GM10266 (cell line): Measurements from ENCODE around the gene TMEM266.

Experiments
- DNase-seq: peaks from one replicate; pipeline ENCODE4 v3.0.0; 2012; ENCODE audit errors: extremely low spot score
- TF ChIP-seq, protein P1 (sequence below): IDR thresholded peaks from 2 replicates; pipeline ENCODE4 v1.5.1; 2012; ENCODE audit warnings: mild to moderate bottlenecking, low read depth; ENCODE audit not compliant: control insufficient read depth, insufficient read depth; ENCODE audit errors: missing control alignments

TMEM266 gene

DNA sequence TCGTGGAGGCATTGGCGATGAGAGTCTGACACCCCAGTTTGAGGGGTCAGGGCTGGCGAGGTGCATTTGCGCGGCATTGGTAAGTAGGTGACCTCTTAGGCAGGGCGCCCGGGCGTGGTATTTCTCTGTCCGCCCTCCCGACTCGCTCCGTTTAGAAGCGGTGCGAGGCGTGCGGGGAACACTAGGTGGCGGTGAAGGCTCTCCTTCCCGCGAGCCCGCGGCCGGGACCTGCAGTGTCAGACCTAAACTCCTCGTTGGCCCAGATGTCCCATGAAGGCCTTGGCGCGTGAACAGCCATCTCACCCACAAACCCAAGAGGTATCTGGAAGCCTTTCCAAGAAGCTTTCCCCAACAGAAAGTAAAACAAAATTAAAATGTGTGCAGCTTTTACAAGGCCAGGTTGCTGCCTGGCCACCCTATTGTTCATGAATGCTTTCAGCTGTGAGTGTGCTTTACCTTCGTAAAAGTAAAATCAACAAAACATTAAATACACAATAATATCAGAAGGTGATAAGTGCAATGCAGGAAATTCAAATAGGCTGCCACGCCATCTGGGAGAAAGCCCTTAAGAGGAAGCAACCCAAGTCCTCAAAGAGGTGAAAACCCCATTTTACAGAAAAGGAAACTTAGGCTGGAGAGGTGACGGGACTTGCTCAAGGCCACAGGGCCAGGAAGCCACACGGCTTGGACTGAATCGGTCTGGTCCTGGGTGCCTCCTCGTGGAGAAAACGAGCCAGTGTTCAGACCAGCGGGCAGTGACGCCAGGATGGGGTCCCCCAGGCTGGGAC is 131.2 kb downstream of the TMEM266 start:
- TF ChIP-seq, protein P1, sequence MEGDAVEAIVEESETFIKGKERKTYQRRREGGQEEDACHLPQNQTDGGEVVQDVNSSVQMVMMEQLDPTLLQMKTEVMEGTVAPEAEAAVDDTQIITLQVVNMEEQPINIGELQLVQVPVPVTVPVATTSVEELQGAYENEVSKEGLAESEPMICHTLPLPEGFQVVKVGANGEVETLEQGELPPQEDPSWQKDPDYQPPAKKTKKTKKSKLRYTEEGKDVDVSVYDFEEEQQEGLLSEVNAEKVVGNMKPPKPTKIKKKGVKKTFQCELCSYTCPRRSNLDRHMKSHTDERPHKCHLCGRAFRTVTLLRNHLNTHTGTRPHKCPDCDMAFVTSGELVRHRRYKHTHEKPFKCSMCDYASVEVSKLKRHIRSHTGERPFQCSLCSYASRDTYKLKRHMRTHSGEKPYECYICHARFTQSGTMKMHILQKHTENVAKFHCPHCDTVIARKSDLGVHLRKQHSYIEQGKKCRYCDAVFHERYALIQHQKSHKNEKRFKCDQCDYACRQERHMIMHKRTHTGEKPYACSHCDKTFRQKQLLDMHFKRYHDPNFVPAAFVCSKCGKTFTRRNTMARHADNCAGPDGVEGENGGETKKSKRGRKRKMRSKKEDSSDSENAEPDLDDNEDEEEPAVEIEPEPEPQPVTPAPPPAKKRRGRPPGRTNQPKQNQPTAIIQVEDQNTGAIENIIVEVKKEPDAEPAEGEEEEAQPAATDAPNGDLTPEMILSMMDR: peak; percentile 95
- peak; percentile 94 for DNase-seq

DNA sequence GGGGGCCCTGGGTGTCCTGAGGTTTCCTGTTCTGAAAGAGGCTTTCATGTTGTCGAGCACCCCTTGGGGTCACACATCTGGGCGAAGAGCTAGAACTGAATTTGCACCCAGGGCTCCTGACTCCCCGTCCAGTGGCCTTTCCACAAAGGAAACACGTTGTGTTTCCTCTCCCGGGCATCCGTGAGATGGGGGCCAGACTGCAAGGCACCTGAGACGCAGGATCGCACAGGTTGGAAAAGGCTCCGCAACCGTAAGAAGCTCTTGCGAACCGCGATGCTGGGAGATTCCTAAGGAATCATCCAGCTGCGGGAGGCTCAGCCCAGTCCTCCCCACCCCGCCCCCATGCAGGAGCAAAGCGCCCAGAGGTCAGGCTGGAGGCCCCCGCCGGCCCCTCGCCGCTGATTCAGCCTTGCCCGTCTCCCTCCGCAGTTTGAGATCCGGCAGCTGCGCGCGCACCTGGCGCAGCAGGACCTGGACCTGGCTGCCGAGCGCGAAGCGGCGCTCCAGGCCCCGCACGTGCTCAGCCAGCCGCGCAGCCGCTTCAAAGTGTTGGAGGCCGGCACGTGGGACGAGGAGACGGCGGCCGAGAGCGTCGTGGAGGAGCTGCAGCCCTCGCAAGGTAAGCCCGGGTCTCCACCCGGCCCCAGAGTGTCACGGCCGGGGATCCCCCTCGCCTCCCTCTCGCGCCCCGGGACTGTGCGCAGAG is 131.9 kb downstream of the TMEM266 start:
- DNase-seq: no peak
- TF ChIP-seq, protein P1: no peak

DNA sequence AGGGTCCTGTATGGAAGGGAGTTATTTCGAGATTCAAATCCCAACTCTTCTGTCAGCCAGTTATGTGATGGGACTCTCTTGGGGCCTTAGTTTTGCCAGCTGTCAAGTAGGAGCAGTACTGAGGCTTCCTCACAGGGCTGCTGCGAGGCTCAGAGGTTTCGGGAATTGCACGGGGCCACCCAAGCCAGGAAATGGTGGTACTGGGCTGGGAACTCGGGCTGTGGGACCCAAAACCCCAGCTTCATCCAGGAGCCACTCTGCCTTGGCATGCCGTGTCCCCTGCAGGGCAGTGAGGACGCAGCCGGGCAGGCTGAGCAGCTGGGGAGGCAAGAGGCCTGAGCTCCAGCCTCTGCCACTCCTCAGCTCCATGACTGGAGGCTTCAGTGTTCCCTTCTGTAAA is 132.9 kb downstream of the TMEM266 start:
- DNase-seq: no peak
- TF ChIP-seq, protein P1: no peak

DNA sequence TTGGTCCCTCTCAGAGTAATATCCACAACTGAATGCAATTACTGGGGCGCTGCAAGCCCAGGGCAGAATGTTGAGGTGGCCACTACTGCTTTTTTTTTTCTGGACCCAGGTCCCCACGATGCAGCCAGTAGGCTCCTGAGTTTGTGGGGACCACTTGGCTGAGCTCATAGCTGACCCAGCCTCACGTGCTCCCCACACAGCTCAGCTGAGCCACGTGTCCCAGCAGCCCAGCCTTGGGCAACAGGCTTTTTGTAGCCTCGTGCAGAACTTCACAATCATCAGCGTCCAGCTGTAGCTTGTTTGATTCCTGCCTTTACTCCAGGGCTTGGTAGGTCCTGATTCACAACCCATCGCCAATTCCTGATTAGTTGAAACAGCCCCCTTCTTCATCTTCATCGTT is 134.1 kb downstream of the TMEM266 start:
- no peak for DNase-seq
- TF ChIP-seq, protein P1: no peak

DNA sequence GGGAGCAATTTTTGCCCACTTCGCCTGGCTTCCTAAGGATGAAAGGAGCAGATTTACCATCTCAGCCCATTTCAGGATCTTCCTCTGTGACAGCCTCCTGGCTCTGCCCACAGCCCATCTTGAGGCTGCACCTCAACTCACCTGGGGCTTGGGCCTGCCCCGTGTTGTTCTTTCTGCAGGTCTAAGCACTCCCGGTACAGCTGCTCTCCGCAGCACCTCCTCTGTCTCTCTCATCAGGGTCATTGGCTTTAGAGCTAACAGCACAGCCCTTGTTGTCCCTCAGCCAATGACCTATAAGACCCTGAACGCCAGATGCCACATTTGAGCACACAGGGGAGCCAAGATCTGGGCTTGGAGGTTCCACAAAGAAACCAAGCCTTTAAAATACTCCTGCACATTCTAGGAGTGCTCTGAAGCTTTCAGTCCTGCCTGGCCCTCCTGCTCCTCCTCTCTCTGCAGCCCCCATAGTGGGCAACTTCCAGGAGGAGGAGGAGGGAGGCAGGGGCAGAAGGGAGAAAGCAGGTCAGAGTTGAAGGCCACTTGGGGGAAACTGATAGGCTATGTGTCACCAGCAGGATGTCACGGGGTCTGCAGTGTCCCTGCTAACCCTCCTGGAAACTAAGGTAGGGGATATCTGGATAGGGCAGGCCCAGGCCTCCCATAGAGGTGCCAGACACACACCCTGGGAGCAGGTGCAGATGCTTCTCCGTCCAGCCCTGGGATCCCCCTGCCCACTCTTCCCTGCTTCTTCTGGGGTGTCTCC is 135.9 kb downstream of the TMEM266 start:
- TF ChIP-seq, protein P1: no peak
- DNase-seq: no peak

DNA sequence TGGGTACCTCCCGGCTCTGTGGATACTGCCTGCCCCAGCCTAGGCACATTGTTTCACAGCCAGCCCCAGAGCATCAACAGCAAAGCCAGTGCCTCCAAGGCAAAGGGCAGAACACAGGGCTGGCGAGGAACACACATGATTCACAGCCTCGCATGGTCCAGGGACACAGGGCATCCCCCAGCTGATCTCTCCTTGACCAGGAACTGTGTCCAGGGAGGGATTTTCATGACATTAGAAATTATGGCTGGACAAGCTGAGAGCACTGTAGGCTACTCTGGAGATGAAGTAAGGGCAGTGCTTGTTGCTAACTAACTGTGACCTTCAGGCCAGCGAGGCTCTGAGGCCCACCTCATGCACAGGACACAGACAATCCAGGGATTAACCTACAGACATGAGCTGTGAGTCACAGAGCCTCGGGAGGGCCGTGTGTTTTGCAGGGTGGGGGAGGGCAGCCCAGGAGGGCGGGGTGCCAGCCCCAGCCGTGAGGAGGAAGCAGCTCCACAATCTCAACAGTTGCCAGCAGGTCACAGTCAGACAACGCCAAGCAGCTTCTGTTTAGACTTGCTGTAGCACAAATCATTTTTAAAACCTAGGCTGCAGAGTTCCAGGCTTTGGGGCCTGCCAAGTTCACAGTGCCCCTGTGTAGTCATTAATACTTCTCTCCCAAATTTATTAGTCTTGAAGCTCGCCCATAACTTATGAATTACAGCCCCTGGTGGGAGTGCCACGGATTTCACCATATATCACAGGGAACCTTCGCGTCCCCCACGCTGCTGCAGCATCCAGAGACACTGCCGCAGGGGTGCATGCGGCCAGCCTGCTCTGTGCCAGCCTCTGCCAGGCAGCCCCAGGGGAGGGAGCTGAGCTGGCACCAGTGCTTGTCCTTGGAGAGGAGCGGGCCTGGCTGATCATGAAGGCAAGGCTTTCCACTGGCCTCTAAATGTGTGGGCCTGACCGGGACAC is 136.8 kb downstream of the TMEM266 start:
- DNase-seq: no peak
- TF ChIP-seq, protein P1: no peak
